ENCODE data around the gene PSMB5. TPM values are rescaled to one million over a fixed set of nuclear protein-coding genes. Genes with fewer than 3 reads are reported as not detected.
"Not testable (repeated sequence)": the region's sequence is repeated elsewhere in the genome, so short reads cannot be mapped to it uniquely, and the experiment has no call there.

The PSMB5 gene
- total RNA-seq, 1 donor from 2014 or later, result 118 TPM

DNA sequence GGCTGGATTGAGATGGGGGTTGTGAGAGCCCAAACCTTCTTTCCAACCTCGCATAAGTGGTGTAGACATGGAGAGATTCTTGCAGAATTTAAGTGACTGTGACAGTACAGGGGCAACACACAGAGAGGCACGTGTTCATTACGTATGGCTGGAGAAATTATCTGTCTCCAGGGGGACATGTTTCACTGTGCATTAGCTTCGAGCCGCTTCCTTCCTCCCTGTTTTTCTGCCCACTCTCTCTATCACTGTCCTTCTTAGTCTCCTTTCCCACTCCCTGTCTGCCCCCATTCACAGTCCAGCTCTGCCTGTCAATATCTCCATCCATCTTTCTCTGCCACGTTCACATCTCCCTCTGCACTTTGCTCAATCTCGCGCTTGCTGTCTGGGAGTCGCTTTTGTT lies 13.3 kb downstream of the PSMB5 start:
- TF ChIP-seq, protein P1, sequence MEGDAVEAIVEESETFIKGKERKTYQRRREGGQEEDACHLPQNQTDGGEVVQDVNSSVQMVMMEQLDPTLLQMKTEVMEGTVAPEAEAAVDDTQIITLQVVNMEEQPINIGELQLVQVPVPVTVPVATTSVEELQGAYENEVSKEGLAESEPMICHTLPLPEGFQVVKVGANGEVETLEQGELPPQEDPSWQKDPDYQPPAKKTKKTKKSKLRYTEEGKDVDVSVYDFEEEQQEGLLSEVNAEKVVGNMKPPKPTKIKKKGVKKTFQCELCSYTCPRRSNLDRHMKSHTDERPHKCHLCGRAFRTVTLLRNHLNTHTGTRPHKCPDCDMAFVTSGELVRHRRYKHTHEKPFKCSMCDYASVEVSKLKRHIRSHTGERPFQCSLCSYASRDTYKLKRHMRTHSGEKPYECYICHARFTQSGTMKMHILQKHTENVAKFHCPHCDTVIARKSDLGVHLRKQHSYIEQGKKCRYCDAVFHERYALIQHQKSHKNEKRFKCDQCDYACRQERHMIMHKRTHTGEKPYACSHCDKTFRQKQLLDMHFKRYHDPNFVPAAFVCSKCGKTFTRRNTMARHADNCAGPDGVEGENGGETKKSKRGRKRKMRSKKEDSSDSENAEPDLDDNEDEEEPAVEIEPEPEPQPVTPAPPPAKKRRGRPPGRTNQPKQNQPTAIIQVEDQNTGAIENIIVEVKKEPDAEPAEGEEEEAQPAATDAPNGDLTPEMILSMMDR (IDR thresholded peaks at IDR 0.05; ENCODE audit: borderline replicate concordance), result no peak
- Histone ChIP-seq H3K36me3 (peaks cover 15% of the 10 kb centered on the region), H3K27ac (replicated peaks) (no peak overlapping the region), H3K9me3 (replicated peaks) (no peaks in the 10 kb centered on the region), H3K27me3 (ENCODE audit: low read depth) (no peaks in the 10 kb centered on the region), H3K4me1 (peaks cover 10% of the 10 kb centered on the region), H3K4me3 (no peak overlapping the region)
- intact Hi-C loops (cut with micrococcal nuclease), result no loop called here
- no peak for DNase-seq

DNA sequence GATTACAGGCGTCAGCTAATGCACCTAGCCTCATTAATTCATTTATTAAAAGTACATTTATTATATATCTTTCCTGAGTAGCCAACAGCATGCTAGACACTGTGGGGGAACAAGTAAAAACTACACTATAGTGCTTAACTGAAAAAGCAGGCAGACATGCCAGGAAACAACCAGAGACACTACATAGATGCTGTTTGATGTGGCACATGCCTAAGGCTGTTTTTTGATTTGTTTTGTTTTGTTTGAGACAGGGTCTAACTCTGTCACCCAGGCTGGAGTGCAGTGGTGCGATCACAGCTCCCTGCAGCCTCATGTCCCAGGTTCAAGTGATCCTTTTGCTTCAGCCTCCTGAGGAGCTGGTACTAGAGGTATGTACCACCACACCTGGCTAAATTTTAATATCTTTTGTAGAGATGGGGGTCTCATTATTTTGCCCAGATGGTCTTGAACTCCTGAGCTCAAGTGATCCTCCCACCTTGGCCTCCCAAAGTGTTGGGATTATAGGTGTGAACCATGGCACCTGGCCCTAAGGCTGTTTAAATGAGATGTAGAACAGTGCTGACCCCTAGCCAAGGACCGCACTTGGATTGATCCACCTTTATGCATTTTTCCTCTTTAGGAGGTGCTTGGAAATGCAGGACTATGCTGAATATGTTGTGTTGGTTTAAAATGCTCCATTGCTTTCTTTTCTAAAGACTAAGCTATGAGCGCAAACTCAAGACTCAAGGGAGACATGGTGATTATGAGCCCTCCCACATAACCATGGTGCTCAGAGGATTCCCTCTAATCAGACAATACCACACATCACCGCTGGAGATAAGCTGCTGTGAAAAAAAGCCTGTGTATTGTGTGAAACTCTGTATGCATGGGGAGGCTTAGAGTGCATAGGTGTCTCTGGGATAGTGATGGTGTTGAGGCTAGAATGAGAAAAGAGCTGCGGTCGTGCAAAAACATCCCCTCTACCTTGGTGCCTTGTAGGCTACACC lies 14.3 kb downstream of the PSMB5 start:
- intact Hi-C loops (cut with micrococcal nuclease), result no loop called here
- Histone ChIP-seq H3K36me3 (peaks cover 5% of the 10 kb centered on the region), H3K9me3 (replicated peaks) (no peaks in the 10 kb centered on the region), H3K4me3 (no peak overlapping the region), H3K27me3 (ENCODE audit: low read depth) (no peaks in the 10 kb centered on the region), H3K27ac (replicated peaks) (no peak overlapping the region), H3K4me1 (peaks cover 3% of the 10 kb centered on the region)
- TF ChIP-seq, protein P1 (IDR thresholded peaks at IDR 0.05; ENCODE audit: borderline replicate concordance), result no peak
- no peak for DNase-seq

DNA sequence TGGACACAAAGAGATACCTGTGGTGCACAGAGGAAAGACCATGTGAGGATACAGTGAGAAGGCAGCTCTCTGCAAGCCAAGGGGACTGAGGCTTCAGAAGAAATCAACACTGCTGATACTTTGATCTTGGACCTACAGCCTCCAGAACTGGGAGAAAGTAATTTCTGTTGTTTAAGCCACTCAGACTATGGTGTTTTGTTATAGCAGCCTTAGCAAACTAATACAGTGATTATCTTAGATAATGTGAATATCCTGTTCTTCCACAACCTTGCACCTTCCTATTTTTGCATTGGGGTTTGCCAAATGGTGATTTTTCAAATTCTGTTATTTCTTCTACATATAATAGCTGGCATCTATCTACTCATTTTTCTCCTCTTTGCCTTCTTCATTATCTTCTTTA lies 16.6 kb downstream of the PSMB5 start:
- Histone ChIP-seq H3K4me3 (no peak overlapping the region), H3K27ac (replicated peaks) (no peak overlapping the region), H3K9me3 (replicated peaks) (no peaks in the 10 kb centered on the region), H3K4me1 (no peaks in the 10 kb centered on the region), H3K36me3 (no peaks in the 10 kb centered on the region), H3K27me3 (ENCODE audit: low read depth) (no peaks in the 10 kb centered on the region)
- intact Hi-C loops (cut with micrococcal nuclease), result no loop called here
- DNase-seq, result no peak
- TF ChIP-seq, protein P1 (IDR thresholded peaks at IDR 0.05; ENCODE audit: borderline replicate concordance), result no peak

DNA sequence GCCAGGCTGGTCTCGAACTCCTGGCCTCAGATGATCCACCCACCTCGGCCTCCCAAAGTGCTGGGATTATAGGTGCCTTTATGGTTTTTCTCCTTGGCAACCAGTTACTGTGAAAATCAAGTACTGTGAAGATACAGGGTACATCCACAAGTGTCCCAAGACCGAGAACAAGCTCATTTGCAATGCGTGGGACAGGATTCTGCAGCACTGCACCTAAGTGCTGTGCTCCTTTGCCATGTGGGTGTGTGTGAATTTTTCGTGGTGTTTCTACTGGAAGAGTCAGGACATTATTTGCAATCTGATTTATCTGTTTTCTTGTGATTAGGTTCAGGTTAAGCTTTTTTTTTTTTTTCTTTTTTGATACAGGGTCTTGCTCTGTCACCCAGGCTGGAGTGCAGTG lies 17.6 kb downstream of the PSMB5 start:
- Histone ChIP-seq H3K4me1 (no peaks in the 10 kb centered on the region), H3K27ac (replicated peaks) (no peak overlapping the region), H3K4me3 (no peak overlapping the region), H3K36me3 (no peaks in the 10 kb centered on the region), H3K9me3 (replicated peaks) (no peaks in the 10 kb centered on the region), H3K27me3 (ENCODE audit: low read depth) (no peaks in the 10 kb centered on the region)
- intact Hi-C loops (cut with micrococcal nuclease), result no loop called here
- no peak for DNase-seq
- TF ChIP-seq, protein P1 (IDR thresholded peaks at IDR 0.05; ENCODE audit: borderline replicate concordance), result no peak

DNA sequence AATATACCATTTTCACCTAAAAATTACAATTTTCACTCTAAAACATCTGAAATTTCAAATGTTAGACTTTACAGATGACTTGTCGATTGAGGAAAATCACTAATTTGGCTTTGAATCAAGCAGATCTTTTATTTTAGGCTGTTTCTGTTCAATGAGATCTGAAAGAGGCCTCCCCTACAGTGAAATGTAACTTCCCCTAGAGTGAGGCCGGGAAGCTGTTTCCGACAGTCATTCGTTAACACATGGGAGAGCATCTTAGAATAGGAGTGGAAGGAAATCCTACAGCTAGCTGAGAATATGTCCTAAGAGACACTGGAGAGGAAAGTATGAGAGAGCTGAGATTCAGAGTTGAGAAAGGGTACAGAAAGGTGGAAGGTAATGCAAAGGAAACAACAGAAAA lies 19.1 kb downstream of the PSMB5 start:
- TF ChIP-seq, protein P1 (IDR thresholded peaks at IDR 0.05; ENCODE audit: borderline replicate concordance), result no peak
- Histone ChIP-seq H3K27ac (replicated peaks) (no peak overlapping the region), H3K4me3 (no peak overlapping the region), H3K9me3 (replicated peaks) (no peaks in the 10 kb centered on the region), H3K4me1 (no peaks in the 10 kb centered on the region), H3K27me3 (ENCODE audit: low read depth) (no peaks in the 10 kb centered on the region), H3K36me3 (no peaks in the 10 kb centered on the region)
- no peak for DNase-seq
- intact Hi-C loops (cut with micrococcal nuclease), result no loop called here

DNA sequence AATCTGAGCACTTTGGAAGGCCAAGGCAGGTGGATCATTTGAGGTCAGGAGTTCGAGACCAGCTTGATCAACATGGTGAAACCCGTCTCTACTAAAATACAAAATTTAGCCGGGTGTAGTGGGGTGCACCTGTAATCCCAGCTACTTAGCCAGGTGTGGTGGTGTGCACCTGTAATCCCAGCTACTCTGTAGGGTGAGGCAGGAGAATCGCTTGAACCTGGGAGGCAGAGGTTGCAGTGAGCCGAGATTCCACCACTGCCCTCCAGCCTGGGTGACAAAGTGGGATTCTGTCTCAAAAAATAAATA lies 21.0 kb downstream of the PSMB5 start:
- H3K4me1 ChIP-seq, result peaks cover 16% of the 10 kb centered on the region
- H3K9me3 ChIP-seq (replicated peaks); H3K36me3 ChIP-seq; intact Hi-C loops (cut with micrococcal nuclease); H3K27me3 ChIP-seq (ENCODE audit: low read depth); DNase-seq; H3K27ac ChIP-seq (replicated peaks); H3K4me3 ChIP-seq: not testable (repeated sequence)

All from left ventricle myocardium inferior (tissue), 1 donor.